Anterior cingulate cortex (tissue), 58 donors: ENCODE data around the gene ALPI.
A peak's percentile ranks its signal among the peaks of the same experiment; 100 is the strongest.
"Not testable (repeated sequence)": the region's sequence is repeated elsewhere in the genome, so short reads cannot be mapped to it uniquely, and the experiment has no call there.

ENCODE experiments used
- DNase-seq, 58 donors: peaks; one replicate each; lab custom pipeline; 2025; lab: John Stamatoyannopoulos, UW

Gene ALPI

DNA sequence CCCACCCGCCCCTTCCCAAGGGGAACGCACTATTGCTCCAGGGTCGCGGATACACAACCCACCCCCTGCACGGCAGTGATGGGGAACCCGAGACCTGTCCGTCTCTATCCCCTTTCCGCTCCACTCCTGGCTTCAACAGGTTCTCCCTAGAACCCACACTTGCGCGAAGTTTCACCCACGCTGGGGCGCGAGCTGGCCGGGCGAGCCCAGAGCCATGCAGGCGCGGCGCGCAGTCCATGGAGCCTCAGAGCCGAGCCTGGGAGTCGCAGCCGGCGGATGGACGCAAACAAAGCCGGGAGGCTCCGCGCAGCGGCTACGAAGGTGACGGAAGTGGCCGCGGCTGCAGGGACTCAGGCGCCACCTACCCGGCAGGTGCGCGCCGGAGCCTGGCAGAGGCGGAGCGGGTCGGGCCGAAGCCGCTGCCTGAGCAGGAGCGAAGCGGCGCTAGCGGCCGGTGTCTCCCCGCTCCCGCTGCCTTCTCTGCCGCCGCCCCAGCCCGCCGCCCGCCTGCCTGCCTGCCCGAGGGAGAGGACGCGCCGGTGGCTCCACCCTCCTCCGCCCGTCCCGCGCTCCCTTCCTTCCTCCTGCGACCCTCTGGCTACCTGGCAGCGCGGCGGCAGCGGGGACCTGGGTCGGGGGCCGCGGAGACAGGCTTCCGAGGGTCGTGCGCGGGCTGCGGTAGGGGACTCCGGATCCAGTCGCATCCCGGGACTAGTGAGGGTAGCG is 35.3 kb upstream of the ALPI start:
- DNase-seq = no peak

DNA sequence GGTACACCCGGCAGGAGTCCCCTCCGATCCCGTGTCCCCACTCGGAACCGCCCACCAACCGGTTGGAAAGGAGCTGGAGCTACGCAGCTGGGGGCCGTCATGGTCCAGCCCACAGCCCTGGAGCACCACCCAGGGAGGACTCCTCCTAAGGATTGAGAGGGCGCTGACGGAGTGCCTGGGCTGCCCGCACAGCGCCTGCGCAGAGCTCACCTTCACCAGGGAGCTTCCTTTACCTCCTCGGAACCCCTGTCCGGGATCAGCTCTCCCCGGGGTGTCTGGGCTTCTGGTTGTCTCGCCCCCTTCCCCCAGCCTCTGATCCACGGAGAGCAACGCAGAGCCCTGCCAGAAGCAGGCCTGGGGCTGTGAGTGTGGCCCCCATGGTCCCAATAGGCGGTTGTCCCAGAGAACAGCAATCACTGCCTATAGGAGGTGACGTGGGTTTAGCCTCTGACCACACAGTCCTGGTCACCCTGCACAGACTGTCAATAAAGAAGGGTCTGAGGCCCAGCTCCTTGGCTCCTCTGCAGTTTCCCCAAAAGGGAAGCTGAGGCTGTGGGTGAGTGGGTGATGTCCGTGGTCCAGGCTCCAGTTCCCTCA is 34.7 kb upstream of the ALPI start:
- DNase-seq = no peak

DNA sequence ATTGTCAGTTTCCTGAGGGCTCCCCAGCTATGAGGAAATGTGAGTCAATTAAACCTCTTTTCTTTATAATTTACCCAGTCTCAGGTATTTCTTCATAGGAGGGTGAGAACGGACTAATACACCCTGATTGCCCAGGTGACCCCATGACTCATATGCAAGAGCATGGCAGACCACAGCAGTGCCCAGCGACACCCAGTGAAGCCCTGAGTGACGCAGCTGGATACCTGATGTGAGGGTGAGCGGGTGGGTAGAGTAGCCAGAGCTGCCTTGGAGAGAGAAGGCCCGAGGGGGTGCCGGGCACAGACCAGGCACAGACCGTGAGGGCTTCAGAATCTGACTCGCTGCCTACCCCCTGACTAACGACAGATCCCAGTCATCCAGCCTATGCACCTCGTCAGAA is 33.9 kb upstream of the ALPI start:
- DNase-seq = no peak

DNA sequence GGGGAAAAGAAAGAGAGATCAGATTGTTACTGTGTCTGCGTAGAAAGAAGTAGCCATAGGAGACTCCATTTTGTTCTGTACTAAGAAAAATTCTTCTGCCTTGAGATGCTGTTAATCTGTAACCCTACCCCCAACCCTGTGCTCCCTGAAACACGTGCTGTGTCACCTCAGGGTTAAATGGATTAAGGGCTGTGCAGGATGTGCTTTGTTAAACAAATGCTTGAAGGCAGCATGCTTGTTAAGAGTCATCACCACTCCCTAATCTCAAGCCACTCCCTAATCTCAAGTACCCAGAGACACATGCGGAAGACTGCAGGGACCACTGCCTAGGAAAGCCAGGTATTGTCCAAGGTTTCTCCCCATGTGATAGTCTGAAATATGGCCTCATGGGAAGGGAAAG is 33.0 kb upstream of the ALPI start:
- DNase-seq = not testable (repeated sequence)

DNA sequence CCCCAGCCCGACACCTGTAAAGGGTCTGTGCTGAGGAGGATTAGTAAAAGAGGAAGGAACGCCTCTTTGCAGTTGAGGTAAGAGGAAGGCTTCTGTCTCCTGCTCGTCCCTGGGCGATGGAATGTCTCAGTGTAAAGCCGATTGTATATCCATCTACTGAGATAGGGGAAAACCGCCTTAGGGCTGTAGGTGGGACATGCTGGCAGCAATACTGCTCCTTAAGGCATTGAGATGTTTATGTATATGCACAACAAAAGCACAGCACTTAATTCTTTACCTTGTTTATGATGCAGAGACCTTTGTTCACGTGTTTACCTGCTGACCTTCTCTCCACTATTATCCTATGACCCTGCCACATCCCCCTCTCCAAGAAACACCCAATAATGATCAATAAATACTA is 32.5 kb upstream of the ALPI start:
- DNase-seq = not testable (repeated sequence)

DNA sequence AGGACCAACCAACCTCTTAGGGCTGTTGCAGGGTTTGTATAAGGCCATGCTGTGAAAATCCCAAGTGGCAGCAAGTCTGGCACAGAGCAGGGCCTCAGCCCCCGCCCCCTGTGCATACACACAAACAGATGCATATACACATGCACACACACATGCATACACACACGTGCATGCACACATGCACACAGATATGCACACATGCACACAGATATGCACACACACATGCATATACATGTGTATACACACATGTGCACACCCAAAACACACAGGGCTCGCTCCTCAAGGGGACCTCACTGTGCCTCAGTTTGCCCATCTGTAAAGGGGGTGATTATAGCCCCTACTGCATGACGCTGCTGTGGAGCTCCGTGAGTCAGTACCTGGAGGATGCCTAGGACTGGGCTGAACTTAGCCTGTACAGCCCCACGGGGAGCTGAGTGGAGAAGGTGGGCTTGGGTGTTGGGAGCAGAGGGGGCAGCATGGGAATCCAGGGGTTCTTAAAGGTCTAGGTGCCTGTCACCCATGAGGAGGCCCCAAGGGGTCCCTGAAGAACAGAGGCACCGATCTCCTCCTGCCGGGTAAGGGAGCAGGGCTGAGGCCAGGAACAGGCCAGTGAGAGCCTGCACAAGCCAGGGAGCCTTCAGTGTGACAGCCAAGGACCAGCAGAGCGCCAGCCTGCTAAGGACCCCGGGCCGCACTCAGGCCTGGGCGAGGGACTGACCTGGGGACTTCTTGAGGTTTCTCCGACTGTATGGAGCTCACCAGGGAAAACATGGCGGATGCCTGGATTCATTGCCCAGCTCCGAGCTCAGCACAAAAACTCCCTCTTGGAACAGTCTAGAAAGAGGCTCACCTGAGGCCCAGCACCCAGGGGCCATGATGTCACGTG is 24.0 kb upstream of the ALPI start:
- no peak for DNase-seq

DNA sequence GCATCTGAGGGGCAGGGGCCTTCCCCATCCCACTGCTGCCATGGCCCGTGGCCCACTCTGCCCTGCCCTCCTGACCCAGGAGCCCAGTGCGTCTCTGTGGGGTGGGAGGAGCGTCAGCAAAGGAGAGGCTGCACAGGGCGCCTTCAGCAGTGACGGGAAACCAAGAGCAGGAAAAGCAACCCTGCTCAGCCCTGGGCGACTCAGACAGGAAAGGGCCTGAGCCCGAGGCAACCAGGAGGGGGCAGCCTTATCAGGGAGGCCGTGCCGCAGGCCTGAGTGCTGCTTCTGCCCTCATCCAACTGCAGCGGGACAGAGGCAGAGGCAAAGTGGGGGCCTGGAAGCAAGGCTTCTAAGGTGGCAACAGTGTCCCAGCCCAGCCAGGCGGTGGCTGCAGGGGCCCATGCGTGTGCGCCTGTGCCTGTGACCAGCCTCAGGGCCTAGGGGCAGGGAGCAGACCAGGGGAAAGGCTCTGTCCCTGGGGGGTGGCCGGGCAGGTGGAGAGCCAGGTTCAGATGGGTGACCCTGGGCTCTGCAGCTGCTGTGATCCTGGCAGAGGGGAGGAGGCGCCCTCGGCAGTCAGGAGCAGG is 23.3 kb upstream of the ALPI start:
- DNase-seq = no peak

GRCh38 chr2:232433622-232434021 is 22.3 kb upstream of the ALPI start:
- not testable (repeated sequence) for DNase-seq

- DNase-seq = no peak
Observed at GRCh38 chr2:232434091-232434490, 21.9 kb upstream of the ALPI start.

- DNase-seq = no peak
Observed at GRCh38 chr2:232434563-232435374, 21.2 kb upstream of the ALPI start.

DNA sequence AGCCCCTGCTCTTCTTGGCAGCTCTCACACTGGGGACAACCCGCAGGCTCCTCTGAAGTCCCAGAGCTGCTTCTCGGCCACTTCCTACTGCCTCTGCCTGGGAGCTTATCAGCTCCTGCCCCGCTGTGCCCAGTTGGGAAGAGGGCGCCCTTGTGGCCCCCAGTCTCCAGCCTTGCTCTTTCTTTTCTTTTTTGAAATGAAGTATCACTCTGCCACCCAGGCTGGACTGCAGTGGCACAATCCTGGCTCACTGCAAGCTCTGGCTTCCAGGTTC is 20.6 kb upstream of the ALPI start:
- no peak for DNase-seq

DNA sequence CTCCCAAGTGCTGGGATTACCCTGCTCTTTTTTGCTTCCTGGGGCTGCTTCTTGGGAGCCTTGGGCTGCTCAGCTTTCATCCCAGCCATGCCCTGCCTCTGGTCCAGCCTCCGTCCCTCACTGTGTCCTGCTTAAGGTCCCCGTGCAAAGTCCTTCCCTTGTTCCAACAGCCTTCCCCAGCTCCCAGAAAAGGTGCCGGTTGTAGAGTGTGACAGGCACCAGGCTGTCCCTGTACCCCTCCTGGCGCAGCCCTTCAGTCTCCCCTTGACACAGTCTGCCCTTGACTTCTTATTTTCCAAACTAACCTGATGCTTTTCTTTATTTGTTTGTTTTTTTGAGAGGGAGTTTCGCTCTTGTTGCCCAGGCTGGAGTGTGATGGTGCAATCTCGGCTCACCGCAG is 20.1 kb upstream of the ALPI start:
- DNase-seq = no peak

- DNase-seq = no peak
Observed at GRCh38 chr2:232436381-232437194, 19.4 kb upstream of the ALPI start.

GRCh38 chr2:232437195-232437571 is 18.8 kb upstream of the ALPI start:
- no peak for DNase-seq

DNA sequence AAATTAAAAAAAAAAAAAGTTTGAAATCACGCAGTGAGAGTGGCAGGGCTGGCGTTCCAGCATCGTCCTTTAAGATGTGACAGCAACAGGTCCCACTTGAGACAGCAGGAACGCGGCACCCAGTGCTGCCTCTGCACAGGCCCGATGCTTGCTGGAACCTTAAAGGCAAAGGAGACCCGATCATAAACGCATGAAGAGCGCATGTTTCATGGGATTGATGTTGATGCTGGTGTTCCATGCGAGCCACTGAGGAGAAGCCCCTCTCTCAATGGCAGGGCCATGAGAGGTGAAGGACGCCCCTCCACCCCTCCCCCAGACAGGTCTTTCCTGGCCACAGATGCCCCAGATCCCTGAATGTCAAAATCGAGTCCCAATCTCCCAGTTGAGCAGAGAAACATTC is 17.9 kb upstream of the ALPI start:
- no peak for DNase-seq

DNA sequence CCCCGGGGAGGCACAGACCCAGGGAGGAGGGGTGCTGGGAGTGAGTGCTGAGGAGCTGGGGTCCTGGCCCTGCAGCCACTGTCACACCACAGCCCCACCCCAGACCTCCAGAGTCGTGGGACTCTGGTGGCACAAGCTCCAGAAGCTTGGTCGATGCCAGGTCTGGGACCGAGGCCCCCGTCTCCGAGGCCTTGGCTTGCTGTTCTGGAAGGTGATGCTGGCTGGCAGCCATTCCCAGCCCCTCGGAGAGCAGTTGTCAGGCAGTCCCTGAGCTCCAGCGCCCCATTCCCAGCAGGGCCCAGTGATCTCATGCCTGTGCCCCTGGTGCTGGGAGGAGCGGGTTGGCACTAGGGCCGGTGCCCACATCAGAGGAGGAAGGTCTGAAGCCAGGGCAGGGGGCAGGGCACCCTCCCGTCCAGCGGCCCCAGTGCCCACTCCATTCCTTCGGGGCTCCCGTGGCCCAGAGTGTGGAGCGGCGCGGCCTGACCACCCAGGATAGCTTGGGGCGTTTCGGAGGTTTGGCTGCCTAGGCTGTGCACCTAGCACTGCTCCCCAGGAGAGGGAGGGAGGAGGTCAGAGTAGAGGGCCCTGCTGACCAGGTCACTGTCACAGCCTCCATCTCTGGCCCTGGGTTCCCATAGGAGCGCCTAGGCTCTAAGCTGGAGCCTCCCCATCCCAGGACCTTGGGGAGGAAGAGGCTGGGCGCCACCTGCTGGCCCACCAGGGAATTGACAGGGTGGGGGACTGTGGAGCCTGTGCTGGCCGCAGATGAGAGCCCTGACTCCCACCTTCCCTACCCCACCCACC is 16.8 kb upstream of the ALPI start:
- DNase-seq = peak in 8 of 58 donors; percentile 8 to 29 (median 12)

DNA sequence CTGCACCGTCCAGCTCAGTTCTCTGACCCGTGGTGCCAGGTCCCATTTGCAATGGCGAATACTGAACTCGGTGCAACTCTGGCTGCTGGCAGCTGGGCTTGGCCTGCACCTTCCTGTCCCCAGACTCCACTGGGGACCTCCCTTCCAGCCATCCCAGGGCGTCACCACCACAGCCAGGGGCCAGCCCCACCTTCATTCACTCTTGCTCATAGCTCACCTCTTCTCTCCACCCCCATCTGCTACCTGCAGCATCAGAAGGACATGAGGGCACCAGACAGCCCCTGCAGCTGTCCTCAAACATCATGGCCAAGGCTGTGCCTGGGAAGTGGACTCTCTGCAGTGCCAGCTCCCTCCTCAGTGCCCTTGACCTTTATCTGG is 16.2 kb upstream of the ALPI start:
- DNase-seq = no peak

GRCh38 chr2:232440220-232441018 is 15.5 kb upstream of the ALPI start:
- peak in 55 of 58 donors; percentile 27 to 91 (median 63) for DNase-seq
